Stimulated activated CD8-positive, alpha-beta memory T cell treated with anti-CD3 and anti-CD28 coated beads, Interleukin-15, amount 100 ng/mL, for 1 hour (primary cell): ENCODE data around the gene RELCH.
"Not testable (repeated sequence)": the region's sequence is repeated elsewhere in the genome, so short reads cannot be mapped to it uniquely, and the experiment has no call there.

Experiments used
- DNase-seq: peaks from one replicate; pipeline ENCODE4 v3.0.0-alpha.2; 2020; ENCODE audit warnings: low read depth

Gene RELCH

GRCh38 chr18:62186774-62187542 is at the start of gene RELCH, which contains the start of gene PIGN:
TSS of gene RELCH (plus strand) at chr18:62187255. CDS start at chr18:62187506, 251 bp downstream.
TSS of gene PIGN (minus strand) at chr18:62187056. CDS start at chr18:62161353, 25,703 bp downstream.
- DNase-seq, result peak; percentile 85

GRCh38 chr18:62138461-62139235 is 48.4 kb upstream of the RELCH start:
- DNase-seq, result no peak

GRCh38 chr18:62140259-62140658 is 46.8 kb upstream of the RELCH start:
- no peak for DNase-seq

DNA sequence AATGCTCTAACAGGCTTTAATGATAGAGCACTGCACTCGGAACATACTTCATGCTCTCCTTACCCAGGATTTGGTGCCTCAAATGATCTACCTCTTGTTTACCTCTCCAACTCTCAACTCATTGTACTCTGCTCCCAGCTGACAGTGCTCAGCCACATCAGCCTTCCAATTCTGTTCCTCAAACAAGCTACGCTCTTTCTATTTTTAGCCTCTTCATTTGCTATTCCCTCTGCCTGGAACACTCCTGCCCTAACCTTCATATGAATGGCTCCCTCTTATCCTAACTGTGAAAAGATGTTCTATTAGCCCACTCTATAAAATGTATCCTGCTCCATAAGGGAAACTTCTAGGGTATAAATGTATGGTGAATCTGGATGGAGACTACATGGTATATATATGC is 42.7 kb upstream of the RELCH start:
- DNase-seq, result no peak

GRCh38 chr18:62151068-62151771 is 35.8 kb upstream of the RELCH start:
- no peak for DNase-seq

DNA sequence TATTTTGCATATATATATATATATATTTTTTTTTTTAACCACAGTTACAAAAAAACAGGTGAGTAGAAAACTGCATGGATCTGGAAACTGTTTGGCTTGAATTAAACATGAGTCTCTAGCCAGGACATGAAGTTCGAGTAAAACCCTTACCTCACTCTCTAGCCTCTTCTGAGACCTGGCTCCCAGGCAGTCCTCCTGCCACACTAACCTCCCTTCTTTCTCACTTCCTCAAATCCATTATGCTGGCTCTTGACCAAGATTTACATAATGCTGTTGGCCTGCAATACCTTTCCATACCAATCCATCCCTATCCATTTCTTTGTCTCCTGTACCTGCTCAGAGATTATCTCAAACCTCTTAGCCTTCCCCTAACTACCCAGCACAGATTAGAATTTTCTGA is 34.2 kb upstream of the RELCH start:
- DNase-seq, result no peak

- DNase-seq, result no peak
These were observed 29.2 kb upstream of the RELCH start for GRCh38 chr18:62157843-62158242.

GRCh38 chr18:62164310-62164709 is 22.7 kb upstream of the RELCH start:
- no peak for DNase-seq

DNA sequence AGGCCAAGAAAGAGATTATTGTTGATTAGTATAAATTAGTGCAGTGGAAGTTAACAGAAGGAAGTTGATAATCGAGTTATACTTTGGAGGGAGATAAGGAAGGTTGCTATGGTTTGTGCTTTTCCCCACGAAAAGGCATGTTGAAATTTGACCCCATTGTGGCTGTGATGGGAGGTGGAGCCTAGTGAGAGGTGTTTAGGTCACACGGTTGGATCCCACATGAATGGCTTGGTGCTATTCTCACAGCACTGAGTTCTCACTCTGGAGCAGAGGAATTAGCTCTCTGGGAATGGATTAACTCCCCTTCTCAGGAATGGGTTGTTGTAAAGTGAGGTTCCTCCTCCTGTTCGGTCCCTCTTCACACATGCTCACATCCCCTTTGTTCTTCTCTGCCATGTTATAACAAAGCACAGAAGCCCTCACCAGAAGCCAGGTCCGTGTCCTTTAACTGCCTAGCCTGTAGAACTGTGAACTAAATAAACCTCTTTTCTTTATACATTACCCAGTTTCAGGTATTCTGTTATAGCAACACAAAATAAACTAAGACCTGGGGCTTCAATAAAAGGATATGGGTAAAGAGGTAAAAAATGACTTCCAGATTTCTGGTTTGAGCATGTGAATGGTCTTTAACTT is 22.1 kb upstream of the RELCH start:
- no peak for DNase-seq

- DNase-seq, result no peak
These were observed 21.5 kb upstream of the RELCH start for GRCh38 chr18:62165583-62165982.

DNA sequence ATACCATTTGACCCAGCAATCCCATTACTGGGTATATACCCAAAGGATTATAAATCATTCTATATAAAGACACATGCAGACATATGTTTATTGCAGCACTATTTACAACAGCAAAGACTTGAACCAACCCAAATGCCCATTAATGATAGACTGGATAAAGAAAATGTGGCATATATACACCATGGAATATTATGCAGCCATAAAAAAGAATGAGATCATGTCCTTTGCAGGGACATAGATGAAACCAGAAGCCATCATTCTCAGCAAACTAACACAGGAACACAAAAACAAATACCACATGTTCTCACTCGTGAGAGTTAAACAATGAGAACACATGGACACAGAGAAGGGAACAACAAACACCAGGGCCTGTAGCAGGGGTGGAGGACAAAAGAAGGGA is 20.5 kb upstream of the RELCH start:
- DNase-seq, result not testable (repeated sequence)

- DNase-seq, result no peak
These were observed 16.2 kb upstream of the RELCH start for GRCh38 chr18:62170857-62171256.

DNA sequence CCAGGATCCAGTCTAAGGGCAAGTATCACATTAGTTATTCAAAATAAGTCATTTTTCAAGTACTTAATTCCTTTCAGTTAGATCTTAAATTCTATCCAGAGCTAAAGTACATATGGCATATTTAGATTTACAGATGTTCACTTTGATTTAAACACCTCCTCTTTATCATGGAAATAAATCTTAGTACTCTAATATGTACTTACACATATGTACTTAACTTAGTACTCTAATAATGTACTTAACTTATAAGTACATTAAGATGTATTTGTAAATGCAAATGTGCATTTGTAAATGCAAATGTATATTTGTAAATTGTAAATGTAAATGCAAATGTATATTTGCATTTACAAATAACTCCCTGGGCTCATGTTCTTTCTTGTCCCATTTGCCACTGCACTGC is 14.8 kb upstream of the RELCH start:
- DNase-seq, result no peak

GRCh38 chr18:62175521-62175920 is 11.5 kb upstream of the RELCH start:
- DNase-seq, result no peak

- no peak for DNase-seq
These were observed 9.8 kb upstream of the RELCH start for GRCh38 chr18:62177271-62177670.

DNA sequence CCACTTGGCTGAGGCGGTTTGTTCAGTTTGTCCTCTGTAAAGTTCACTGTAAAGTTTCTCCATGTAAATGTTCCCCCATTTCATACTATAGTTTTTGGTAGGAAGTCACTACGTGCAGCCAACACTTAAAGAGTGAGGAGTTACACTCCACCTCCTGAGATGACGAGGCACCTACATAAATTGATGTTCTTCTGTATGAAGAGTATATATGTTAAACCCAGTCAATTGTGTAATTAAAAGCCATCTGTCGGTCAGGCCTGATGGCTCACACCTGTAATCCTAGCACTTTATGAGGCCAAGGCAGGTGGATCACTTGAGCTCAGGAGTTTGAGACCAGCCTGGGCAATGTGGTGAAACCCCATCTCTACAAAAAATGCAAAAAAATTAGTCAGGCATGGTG is 7.8 kb upstream of the RELCH start:
- no peak for DNase-seq

DNA sequence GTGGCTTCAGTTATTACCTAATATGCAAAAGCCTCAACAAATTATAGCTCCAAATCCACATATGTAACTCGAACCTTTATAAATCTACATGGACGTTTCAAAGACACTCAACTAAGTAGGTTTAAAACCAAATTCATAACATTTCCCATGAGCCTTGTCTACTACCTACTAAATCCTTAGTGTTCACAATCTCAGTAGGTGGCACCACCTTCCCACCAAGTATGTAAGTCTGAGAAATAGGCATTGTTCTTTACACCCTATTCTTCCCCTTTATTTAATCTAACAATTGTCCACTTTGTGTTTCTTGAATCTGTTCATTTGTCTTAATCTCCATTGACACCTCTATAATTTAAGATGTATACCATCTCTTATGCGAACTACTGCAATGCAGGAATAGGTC is 4.8 kb upstream of the RELCH start:
- no peak for DNase-seq

- DNase-seq, result no peak
These were observed 3.4 kb upstream of the RELCH start for GRCh38 chr18:62183578-62184195.

GRCh38 chr18:62186499-62186773 is 619 bp upstream of the RELCH start:
- DNase-seq, result no peak

- no peak for DNase-seq
These were observed 772 bp downstream of the RELCH start for GRCh38 chr18:62187543-62188510.

- DNase-seq, result no peak
These were observed 2.2 kb downstream of the RELCH start for GRCh38 chr18:62189208-62189607.
